Neural progenitor cell (in vitro differentiated cells): ENCODE measurements around the gene KRT8. TPM values are rescaled to one million over a fixed set of nuclear protein-coding genes. Genes with fewer than 3 reads are reported as not detected.

Experiments
- DNase-seq: peaks from one replicate; pipeline ENCODE4 v3.0.0-alpha.2; 2016; ENCODE audit warnings: low spot score
- H2AFZ ChIP-seq: fragments of 200-600 bp; sonication (generic); replicated peaks from 2 replicates; pipeline ENCODE4 v1.6.1; 2016; ENCODE audit warnings: antibody characterized with exemption
- H3F3A ChIP-seq: fragments of 200-600 bp; sonication (generic); 2 replicates; pipeline ENCODE4 v1.6.1; 2016; ENCODE audit warnings: antibody characterized with exemption, low read depth
- H3K27ac ChIP-seq: fragments of 200-600 bp; sonication (generic); 2 replicates; pipeline ENCODE4 v1.5.1; 2016; ENCODE audit warnings: mild to moderate bottlenecking
- H3K27me3 ChIP-seq: fragments of 200-600 bp; sonication (generic); 2 replicates; pipeline ENCODE4 v1.6.1; 2016; ENCODE audit warnings: mild to moderate bottlenecking, moderate library complexity
- H3K36me3 ChIP-seq: fragments of 200-600 bp; sonication (generic); 2 replicates; pipeline ENCODE4 v1.5.1; 2016
- H3K4me1 ChIP-seq: fragments of 200-600 bp; sonication (generic); 2 replicates; pipeline ENCODE4 v1.6.1; 2016; ENCODE audit warnings: mixed run types
- H3K4me2 ChIP-seq: fragments of 200-600 bp; sonication (generic); 2 replicates; pipeline ENCODE4 v1.6.1; 2016
- H3K4me3 ChIP-seq: fragments of 200-600 bp; sonication (generic); 2 replicates; pipeline ENCODE4 v1.5.1; 2016
- H3K79me2 ChIP-seq: fragments of 200-600 bp; sonication (generic); 2 replicates; pipeline ENCODE4 v1.6.1; 2016; ENCODE audit warnings: low read depth
- H3K9ac ChIP-seq: fragments of 200-600 bp; sonication (generic); 2 replicates; pipeline ENCODE4 v1.6.1; 2016
- H3K9me3 ChIP-seq: fragments of 200-600 bp; sonication (generic); 2 replicates; pipeline ENCODE4 v1.5.1; 2016; ENCODE audit warnings: low read depth
- H4K20me1 ChIP-seq: fragments of 200-600 bp; sonication (generic); 2 replicates; pipeline ENCODE4 v1.6.1; 2016; ENCODE audit warnings: low read depth
- H3K27ac Mint-ChIP-seq: 3 replicates; pipeline ENCODE4 v1.8.0; 2021; ENCODE audit warnings: mixed read lengths
- H3K27me3 Mint-ChIP-seq: 2 replicates; pipeline ENCODE4 v1.8.0; 2022; ENCODE audit warnings: low read depth, mild to moderate bottlenecking, inconsistent platforms, moderate library complexity, mixed read lengths; ENCODE audit not compliant: insufficient read depth
- H3K36me3 Mint-ChIP-seq: 3 replicates; pipeline ENCODE4 v1.8.0; 2021; ENCODE audit warnings: mixed read lengths
- H3K4me1 Mint-ChIP-seq: 3 replicates; pipeline ENCODE4 v1.8.0; 2021; ENCODE audit warnings: mixed read lengths
- H3K4me3 Mint-ChIP-seq: 3 replicates; pipeline ENCODE4 v1.8.0; 2021; ENCODE audit warnings: mild to moderate bottlenecking, moderate library complexity, mixed read lengths
- H3K9me3 Mint-ChIP-seq: 3 replicates; pipeline ENCODE4 v1.8.0; 2020; ENCODE audit warnings: mixed read lengths
- EZH2 ChIP-seq: fragments of 200-600 bp; sonication (generic); IDR thresholded peaks from 2 replicates; pipeline ENCODE4 v1.6.1; 2017; ENCODE audit warnings: antibody characterized with exemption, mild to moderate bottlenecking, moderate library complexity
- EZH2phosphoT487 ChIP-seq: fragments of 200-600 bp; sonication (generic); IDR thresholded peaks from 2 replicates; pipeline ENCODE4 v1.6.1; 2017; ENCODE audit warnings: antibody characterized with exemption
- total RNA-seq: library from RNA; depleted of rRNA; stranded (reverse); fragments of >200 nt; gene quantifications from 2 replicates; pipeline ENCODE4 v1.2.3, GENCODE V29; 2015; ENCODE audit warnings: low replicate concordance
- TF ChIP-seq, protein P1 (sequence below): fragments of 200-600 bp; sonication (generic); IDR thresholded peaks from 2 replicates; pipeline ENCODE4 v1.5.1; 2017; ENCODE audit warnings: antibody characterized with exemption, mild to moderate bottlenecking

Gene KRT8
- total RNA-seq, 1 donor from 2014 or later: 168 TPM

DNA sequence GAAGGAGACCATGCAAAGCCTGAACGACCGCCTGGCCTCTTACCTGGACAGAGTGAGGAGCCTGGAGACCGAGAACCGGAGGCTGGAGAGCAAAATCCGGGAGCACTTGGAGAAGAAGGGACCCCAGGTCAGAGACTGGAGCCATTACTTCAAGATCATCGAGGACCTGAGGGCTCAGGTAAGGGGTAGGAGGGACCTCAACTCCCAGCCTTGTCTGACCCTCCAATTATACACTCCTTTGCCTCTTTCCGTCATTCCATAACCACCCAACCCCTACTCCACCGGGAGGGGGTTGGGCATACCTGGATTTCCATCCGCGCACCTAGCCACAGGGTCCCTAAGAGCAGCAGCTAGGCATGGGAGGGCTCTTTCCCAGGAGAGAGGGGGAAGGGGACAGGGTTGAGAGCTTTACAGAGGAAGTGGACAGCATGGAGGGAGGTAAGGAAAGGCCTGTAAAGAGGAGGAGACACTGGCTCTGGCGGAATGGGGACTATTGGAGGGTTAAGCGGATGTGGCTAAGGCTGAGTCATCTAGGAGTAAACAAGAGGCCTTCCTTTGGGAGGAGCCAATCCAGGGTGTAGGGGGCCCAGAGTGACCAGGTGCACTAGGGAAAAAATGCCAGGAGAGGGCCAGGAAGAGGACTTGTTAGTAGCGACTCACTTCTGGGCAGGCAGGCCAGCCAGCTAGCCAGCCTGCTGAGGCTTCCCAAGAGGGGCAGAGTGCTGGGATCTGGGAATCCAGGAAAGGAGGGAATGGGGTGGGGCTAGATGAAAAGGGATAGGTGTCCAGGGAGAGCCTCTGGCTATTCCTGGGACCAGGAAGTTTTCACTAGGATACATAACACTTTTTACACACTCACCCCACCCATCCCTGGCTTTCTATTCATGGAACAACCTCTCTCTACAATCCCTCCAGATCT, 44.8 kb upstream of the KRT8 start:
- H3K4me3 Mint-ChIP-seq: peak overlapping the region; percentile 85
- Histone ChIP-seq H3K79me2 (peaks cover 17% of the 10 kb centered on the region), H3K9ac (peak overlapping the region; percentile 45), H3K4me1 (peaks cover 34% of the 10 kb centered on the region), H3K27ac (no peak overlapping the region), H3K27me3 (no peaks in the 10 kb centered on the region), H2AFZ (peak overlapping the region; percentile 45), H4K20me1 (no peaks in the 10 kb centered on the region), H3F3A (peaks cover 47% of the 10 kb centered on the region), H3K36me3 (no peaks in the 10 kb centered on the region), H3K9me3 (no peaks in the 10 kb centered on the region), H3K4me3 (peak overlapping the region; percentile 68), H3K4me2 (peak overlapping the region; percentile 82)
- peaks cover 17% of the 10 kb centered on the region for H3K27me3 Mint-ChIP-seq
- DNase-seq: peak; percentile 46
- H3K9me3 Mint-ChIP-seq: no peaks in the 10 kb centered on the region
- TF ChIP-seq, protein P1, sequence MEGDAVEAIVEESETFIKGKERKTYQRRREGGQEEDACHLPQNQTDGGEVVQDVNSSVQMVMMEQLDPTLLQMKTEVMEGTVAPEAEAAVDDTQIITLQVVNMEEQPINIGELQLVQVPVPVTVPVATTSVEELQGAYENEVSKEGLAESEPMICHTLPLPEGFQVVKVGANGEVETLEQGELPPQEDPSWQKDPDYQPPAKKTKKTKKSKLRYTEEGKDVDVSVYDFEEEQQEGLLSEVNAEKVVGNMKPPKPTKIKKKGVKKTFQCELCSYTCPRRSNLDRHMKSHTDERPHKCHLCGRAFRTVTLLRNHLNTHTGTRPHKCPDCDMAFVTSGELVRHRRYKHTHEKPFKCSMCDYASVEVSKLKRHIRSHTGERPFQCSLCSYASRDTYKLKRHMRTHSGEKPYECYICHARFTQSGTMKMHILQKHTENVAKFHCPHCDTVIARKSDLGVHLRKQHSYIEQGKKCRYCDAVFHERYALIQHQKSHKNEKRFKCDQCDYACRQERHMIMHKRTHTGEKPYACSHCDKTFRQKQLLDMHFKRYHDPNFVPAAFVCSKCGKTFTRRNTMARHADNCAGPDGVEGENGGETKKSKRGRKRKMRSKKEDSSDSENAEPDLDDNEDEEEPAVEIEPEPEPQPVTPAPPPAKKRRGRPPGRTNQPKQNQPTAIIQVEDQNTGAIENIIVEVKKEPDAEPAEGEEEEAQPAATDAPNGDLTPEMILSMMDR: no peak
- TF ChIP-seq EZH2: peak; percentile 22
- H3K27ac Mint-ChIP-seq: no peak overlapping the region
- H3K4me1 Mint-ChIP-seq: peaks cover 34% of the 10 kb centered on the region
- peaks cover 6% of the 10 kb centered on the region for H3K36me3 Mint-ChIP-seq

DNA sequence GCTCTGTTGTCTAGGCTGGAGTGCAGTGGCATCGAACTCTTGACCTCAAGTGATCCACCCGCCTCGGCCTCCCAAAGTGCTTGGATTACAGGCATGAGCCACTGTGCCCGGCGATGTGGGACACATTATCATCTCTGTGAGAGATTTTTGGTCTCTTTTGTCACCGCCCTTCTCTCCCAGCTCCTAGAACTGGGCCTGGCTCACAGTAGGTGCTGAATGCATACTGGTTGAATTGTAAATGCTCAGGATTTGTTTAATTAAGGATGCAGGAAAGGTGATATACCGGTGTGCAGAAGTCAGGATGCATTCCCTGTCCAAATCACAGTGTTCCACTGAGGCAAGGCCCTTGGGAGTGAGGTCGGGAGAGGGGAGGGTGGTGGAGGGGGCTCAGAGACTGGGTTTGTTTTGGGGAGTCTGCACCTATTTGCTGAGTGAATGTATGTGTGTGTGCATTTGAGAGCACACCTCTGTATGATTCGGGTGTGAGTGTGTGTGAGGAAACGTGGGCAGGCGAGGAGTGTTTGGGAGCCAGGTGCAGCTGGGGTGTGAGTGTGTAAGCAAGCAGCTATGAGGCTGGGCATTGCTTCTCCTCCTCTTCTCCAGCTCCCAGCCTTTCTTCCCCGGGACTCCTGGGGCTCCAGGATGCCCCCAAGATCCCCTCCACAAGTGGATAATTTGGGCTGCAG, 43.0 kb upstream of the KRT8 start:
- H3K27ac Mint-ChIP-seq: no peak overlapping the region
- DNase-seq: no peak
- Histone ChIP-seq H3K9me3 (no peaks in the 10 kb centered on the region), H3K4me2 (peak overlapping the region; percentile 82), H3K79me2 (peaks cover 17% of the 10 kb centered on the region), H3K9ac (no peak overlapping the region), H3F3A (peaks cover 52% of the 10 kb centered on the region), H3K27me3 (no peaks in the 10 kb centered on the region), H3K36me3 (no peaks in the 10 kb centered on the region), H3K4me3 (peak overlapping the region; percentile 68), H2AFZ (no peak overlapping the region), H3K27ac (no peak overlapping the region), H4K20me1 (no peaks in the 10 kb centered on the region), H3K4me1 (peaks cover 46% of the 10 kb centered on the region)
- H3K27me3 Mint-ChIP-seq: peaks cover 17% of the 10 kb centered on the region
- no peaks in the 10 kb centered on the region for H3K9me3 Mint-ChIP-seq
- TF ChIP-seq EZH2 (no peak), EZH2phosphoT487 (no peak)
- TF ChIP-seq, protein P1: no peak
- H3K4me3 Mint-ChIP-seq: peak overlapping the region; percentile 89
- peaks cover 6% of the 10 kb centered on the region for H3K36me3 Mint-ChIP-seq
- peaks cover 40% of the 10 kb centered on the region for H3K4me1 Mint-ChIP-seq

- TF ChIP-seq, protein P1: no peak
- TF ChIP-seq EZH2: no peak
- no peak for TF ChIP-seq EZH2phosphoT487
- Histone ChIP-seq H3K9me3 (no peaks in the 10 kb centered on the region), H3K4me3 (no peak overlapping the region), H2AFZ (no peak overlapping the region), H3F3A (peaks cover 54% of the 10 kb centered on the region), H3K36me3 (no peaks in the 10 kb centered on the region), H3K4me1 (peaks cover 53% of the 10 kb centered on the region), H3K4me2 (peak overlapping the region; percentile 4), H4K20me1 (no peaks in the 10 kb centered on the region), H3K27me3 (no peaks in the 10 kb centered on the region), H3K27ac (no peak overlapping the region), H3K9ac (no peak overlapping the region), H3K79me2 (peaks cover 17% of the 10 kb centered on the region)
- Mint-ChIP-seq H3K9me3 (no peaks in the 10 kb centered on the region), H3K4me1 (peaks cover 46% of the 10 kb centered on the region), H3K36me3 (peaks cover 6% of the 10 kb centered on the region), H3K27ac (peak overlapping the region; percentile 19), H3K4me3 (no peak overlapping the region), H3K27me3 (peaks cover 11% of the 10 kb centered on the region)
- no peak for DNase-seq
These were observed 42.1 kb upstream of the KRT8 start for GRCh38 chr12:52946797-52947547.
